Measurements from ENCODE around the gene EXOC5.

EXOC5 gene

DNA sequence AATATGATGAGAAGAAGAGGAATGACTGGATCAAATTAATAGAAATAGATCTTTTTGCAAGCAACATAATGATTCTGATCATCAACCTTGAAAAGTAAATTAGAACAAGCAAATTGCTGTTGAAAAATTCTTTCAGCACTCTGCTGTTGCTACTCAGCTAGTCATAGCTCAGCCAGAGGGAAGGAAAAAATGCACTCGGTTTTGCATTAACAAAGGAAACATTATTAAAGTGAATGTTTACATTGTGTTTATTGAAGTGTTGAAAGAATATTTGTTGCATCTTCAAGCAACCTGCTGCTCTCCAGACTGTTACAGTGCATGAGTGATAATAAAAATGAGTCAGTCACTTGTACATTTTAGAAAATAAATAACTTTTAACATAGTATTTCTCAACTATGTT is 26.5 kb upstream of the EXOC5 start:
- no peak for DNase-seq (ENCODE audit: low read depth)
- no peak overlapping the region for H3K4me3 ChIP-seq (ENCODE audit: control insufficient read depth, low read depth, low read length)

DNA sequence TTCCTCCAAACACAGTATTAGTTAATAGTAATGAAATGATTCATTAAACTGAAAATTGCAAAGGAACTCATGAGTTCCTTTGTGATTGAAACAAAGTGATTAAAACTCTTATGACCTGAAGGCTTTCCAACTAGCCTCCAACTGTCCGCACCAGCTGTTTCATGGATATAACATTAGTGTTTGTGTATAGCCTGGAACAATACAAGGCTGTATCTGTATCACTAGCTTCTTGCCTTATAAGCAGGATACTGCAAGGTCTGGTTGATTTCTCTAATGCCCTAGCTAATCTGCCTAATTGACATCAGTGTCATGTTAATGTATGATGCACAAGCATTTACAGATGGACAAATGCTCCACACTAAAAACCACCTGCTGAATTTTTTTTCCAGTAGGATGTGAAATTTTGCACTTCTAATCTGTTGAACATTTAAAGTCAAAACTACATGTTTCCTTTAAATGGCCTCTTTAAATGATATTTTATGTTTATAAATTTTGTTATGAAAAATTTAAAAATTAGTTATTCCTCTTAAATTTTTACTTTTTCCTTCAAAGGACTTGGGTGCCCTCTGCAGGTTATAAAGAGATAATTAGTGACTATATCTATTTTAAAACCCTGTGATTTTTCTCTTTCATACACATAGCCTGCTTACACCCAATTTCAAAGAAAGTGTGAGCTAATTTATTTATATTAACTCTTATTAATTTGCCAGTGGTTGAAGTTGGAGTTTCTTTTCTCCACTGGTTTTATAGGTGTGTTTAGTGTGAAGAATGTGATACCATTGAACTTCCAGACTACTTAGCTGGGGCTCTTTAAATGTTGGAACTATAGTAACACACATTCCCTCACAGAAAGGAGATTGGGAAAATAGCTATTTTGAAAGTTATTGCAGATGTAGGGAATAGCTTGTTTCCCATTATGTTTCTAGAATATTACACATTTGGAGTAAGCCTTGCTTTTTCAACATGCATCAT is 25.4 kb upstream of the EXOC5 start:
- TF ChIP-seq, protein P1, sequence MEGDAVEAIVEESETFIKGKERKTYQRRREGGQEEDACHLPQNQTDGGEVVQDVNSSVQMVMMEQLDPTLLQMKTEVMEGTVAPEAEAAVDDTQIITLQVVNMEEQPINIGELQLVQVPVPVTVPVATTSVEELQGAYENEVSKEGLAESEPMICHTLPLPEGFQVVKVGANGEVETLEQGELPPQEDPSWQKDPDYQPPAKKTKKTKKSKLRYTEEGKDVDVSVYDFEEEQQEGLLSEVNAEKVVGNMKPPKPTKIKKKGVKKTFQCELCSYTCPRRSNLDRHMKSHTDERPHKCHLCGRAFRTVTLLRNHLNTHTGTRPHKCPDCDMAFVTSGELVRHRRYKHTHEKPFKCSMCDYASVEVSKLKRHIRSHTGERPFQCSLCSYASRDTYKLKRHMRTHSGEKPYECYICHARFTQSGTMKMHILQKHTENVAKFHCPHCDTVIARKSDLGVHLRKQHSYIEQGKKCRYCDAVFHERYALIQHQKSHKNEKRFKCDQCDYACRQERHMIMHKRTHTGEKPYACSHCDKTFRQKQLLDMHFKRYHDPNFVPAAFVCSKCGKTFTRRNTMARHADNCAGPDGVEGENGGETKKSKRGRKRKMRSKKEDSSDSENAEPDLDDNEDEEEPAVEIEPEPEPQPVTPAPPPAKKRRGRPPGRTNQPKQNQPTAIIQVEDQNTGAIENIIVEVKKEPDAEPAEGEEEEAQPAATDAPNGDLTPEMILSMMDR (conservative IDR thresholded peaks at IDR 0.05; ENCODE audit: control insufficient read depth, insufficient read depth, low read depth, low read length): peak; percentile 38
- DNase-seq (ENCODE audit: low read depth): peak; percentile 27
- H3K4me3 ChIP-seq (ENCODE audit: control insufficient read depth, low read depth, low read length): no peak overlapping the region

More for the DNA sequence above, 26.5 kb upstream of the EXOC5 start:
- TF ChIP-seq, protein P1 (conservative IDR thresholded peaks at IDR 0.05; ENCODE audit: control insufficient read depth, insufficient read depth, low read depth, low read length): no peak

DNA sequence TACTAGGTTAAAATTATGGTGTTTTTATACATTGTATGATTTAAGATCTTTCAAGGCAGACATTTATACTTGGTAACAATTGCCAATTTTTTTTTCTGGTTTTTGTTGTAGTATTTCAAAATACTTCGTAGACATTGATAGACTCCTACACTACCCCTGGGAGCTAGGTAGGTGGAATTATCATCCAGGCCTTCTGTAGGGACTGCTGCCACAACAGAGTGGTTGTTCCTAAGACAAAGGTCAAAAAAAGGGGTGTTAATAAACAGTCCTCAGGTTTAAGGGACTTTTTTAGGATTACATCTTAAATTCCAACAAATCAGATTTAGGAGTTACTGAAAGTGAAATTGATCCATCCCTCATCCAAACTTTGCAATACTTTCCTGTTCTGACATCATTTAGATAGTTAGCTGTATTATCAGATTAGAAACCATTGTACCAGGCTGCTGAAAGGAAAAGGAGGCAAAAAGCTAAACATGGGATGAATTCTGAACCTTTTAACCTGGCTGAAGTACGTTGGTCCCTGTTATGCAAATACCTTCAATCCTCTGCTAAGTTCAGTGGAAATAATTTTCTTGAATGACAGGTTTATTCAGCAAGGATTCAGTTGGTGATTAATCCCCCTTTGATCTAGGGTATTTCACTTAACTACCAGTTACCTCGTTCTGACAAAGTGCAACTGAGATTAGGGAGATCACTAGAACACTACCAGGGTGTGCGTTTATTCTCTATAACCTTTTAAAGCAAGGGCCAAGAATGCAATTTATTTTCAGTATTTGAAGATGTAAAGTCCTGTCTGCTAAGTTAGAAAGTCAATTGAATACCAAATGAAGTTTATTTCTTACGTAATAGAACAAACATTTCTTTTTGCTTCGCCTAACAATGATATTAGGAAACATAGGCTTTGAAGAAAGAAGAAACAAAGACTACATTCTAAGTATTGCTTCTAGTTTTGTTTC is 23.3 kb upstream of the EXOC5 start:
- DNase-seq (ENCODE audit: low read depth): no peak
- H3K4me3 ChIP-seq (ENCODE audit: control insufficient read depth, low read depth, low read length): no peak overlapping the region
- TF ChIP-seq, protein P1 (conservative IDR thresholded peaks at IDR 0.05; ENCODE audit: control insufficient read depth, insufficient read depth, low read depth, low read length): no peak

DNA sequence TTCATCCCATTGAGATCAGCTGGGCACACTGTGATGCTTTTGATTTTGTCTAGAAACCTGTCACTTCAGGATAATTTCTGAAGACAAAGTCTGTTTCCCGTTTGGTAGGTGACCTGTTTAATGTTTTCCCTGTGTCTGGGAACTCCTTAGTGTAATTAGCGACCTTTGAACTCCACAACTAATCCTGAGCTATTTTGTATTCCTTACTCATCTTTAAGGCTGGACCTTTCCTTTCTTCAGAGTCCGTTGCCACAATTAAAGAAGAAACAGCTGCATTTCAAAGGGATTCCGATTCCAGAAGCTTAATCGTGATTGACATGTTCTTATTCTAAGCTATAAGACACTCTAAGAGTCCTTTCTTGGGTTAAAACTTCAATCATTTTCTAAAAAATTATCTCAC is 22.0 kb upstream of the EXOC5 start:
- H3K4me3 ChIP-seq (ENCODE audit: control insufficient read depth, low read depth, low read length): no peak overlapping the region
- no peak for DNase-seq (ENCODE audit: low read depth)
- TF ChIP-seq, protein P1 (conservative IDR thresholded peaks at IDR 0.05; ENCODE audit: control insufficient read depth, insufficient read depth, low read depth, low read length): no peak

DNA sequence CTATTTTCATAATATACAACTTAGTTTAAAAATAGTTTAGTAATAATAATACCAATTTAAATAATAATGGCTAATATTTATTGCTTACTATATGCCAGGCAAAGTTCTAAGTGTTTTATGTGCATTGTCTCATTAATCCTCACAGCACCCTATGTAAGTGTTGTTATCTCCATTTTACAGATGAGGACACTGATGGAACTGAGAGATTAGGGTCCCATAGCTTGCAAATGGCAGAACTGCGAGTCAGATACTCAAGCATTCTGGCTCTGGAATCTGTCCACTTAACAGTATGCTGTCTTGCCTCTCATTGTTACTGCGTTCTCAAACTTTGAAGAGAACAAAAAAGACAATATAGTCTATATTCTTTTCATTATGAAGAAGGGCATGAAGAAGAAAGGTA is 19.0 kb upstream of the EXOC5 start:
- no peak for DNase-seq (ENCODE audit: low read depth)
- TF ChIP-seq, protein P1 (conservative IDR thresholded peaks at IDR 0.05; ENCODE audit: control insufficient read depth, insufficient read depth, low read depth, low read length): no peak
- no peak overlapping the region for H3K4me3 ChIP-seq (ENCODE audit: control insufficient read depth, low read depth, low read length)

DNA sequence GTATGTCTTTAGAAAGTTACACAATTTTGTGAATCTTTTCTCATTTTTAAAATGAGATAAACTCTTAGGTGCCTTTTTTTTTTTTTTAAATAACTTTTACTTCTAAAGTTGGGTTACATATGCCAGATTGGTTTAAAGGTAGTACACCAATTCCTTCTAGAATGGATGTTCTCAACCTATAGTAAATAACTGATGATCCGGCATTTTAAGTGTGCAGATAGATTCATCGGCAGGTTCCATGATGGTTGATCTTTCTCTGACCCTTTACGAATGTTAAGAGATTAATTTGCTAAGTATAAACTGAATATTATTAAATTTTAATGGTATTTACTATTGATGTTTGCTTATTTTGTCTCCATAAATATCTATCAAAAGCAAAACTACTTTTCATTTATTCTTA is 8.4 kb upstream of the EXOC5 start:
- TF ChIP-seq, protein P1 (conservative IDR thresholded peaks at IDR 0.05; ENCODE audit: control insufficient read depth, insufficient read depth, low read depth, low read length): no peak
- DNase-seq (ENCODE audit: low read depth): no peak
- H3K4me3 ChIP-seq (ENCODE audit: control insufficient read depth, low read depth, low read length): no peak overlapping the region

Measured in fibroblast of mammary gland (primary cell).